PC-3 (cell line): ENCODE results near the gene APOL6.

ENCODE experiments used
- CTCF ChIP-seq: fragments of 300-600 bp; sonication (generic); conservative IDR thresholded peaks from 2 replicates; pipeline ENCODE4 v1.5.1; 2017; ENCODE audit warnings: antibody characterized with exemption, low read depth, mild to moderate bottlenecking, low read length
- EZH2 ChIP-seq: fragments of 300-600 bp; sonication (generic); IDR thresholded peaks from one replicate; pipeline ENCODE4 v1.6.1; 2017; ENCODE audit warnings: antibody characterized with exemption, mild to moderate bottlenecking, low read length; ENCODE audit not compliant: unreplicated experiment
- EZH2phosphoT487 ChIP-seq: fragments of 300-600 bp; sonication (generic); IDR thresholded peaks from 2 replicates; pipeline ENCODE4 v1.6.1; 2018; ENCODE audit warnings: mild to moderate bottlenecking, antibody characterized with exemption, low read length, borderline replicate concordance

GRCh38 chr22:35633520-35633919 is 14.7 kb upstream of the APOL6 start:
- TF ChIP-seq EZH2 (no peak), CTCF (no peak), EZH2phosphoT487 (no peak)
